Measurements from ENCODE around the gene PEX13. TPM values are rescaled to one million over a fixed set of nuclear protein-coding genes. Genes with fewer than 3 reads are reported as not detected.

Gene PEX13, protein sequence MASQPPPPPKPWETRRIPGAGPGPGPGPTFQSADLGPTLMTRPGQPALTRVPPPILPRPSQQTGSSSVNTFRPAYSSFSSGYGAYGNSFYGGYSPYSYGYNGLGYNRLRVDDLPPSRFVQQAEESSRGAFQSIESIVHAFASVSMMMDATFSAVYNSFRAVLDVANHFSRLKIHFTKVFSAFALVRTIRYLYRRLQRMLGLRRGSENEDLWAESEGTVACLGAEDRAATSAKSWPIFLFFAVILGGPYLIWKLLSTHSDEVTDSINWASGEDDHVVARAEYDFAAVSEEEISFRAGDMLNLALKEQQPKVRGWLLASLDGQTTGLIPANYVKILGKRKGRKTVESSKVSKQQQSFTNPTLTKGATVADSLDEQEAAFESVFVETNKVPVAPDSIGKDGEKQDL
- total RNA-seq = 10 to 100 TPM; 19.1 to 61.6 (median 30.4) TPM
- 10 to 100 TPM; 12.0 to 14.3 (median 12.8) TPM for polyA plus RNA-seq

GRCh38 chr2:61017556-61018317 is at the start of gene PEX13, which contains the start of gene PUS10:
TSS of gene PEX13 (plus strand) at chr2:61017720. CDS start at chr2:61017760, 40 bp downstream.
TSS of gene PUS10 (minus strand) at chr2:61018255. CDS start at chr2:61011890, 6,365 bp downstream.
- Histone ChIP-seq H3K4me3 (peak within 1 kb of the TSS; percentile 80 to 96 (median 88)), H3K4me1 (peaks cover 0 to 34% (median 15%) of the 10 kb centered on the region in 4 donors), H3K9me3 (no peaks in the 10 kb centered on the region), H3K27ac (peak within 1 kb of the TSS; percentile 91 to 96 (median 92)), H3K27me3 (no peaks in the 10 kb centered on the region), H3K36me3 (peaks cover 0 to 8% (median 0%) of the 10 kb centered on the region in 4 donors)
- TF ChIP-seq POLR2A (IDR thresholded peaks at IDR 0.05) (peak in 1 of 2 donors; percentile 37), EP300 (IDR thresholded peaks at IDR 0.05) (no peak), POLR2AphosphoS5 (IDR thresholded peaks at IDR 0.05) (peak; percentile 27 to 77 (median 69))
- TF ChIP-seq, protein P1, sequence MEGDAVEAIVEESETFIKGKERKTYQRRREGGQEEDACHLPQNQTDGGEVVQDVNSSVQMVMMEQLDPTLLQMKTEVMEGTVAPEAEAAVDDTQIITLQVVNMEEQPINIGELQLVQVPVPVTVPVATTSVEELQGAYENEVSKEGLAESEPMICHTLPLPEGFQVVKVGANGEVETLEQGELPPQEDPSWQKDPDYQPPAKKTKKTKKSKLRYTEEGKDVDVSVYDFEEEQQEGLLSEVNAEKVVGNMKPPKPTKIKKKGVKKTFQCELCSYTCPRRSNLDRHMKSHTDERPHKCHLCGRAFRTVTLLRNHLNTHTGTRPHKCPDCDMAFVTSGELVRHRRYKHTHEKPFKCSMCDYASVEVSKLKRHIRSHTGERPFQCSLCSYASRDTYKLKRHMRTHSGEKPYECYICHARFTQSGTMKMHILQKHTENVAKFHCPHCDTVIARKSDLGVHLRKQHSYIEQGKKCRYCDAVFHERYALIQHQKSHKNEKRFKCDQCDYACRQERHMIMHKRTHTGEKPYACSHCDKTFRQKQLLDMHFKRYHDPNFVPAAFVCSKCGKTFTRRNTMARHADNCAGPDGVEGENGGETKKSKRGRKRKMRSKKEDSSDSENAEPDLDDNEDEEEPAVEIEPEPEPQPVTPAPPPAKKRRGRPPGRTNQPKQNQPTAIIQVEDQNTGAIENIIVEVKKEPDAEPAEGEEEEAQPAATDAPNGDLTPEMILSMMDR (IDR thresholded peaks at IDR 0.05) = no peak
- intact Hi-C loops (cut with DNase I) = loop anchor here (5.0 kb wide), 2 partner anchors 50 to 135 kb away; partner anchors contain the start of genes REL and SANBR
- peak; percentile 83 for DNase-seq
- 0% methylated on average over 39 of the region's 39 CpGs for WGBS, 2 donors

GRCh38 chr2:60972889-60973656 is 44.4 kb upstream of the PEX13 start:
- no peak for DNase-seq
- H3K27ac ChIP-seq = no peak overlapping the region
- intact Hi-C loops (cut with DNase I) = no loop called here
- H3K9me3 ChIP-seq = no peaks in the 10 kb centered on the region
- WGBS, 2 donors = 96 to 97% methylated on average over 32 of the region's 32 CpGs
- TF ChIP-seq POLR2AphosphoS5 (IDR thresholded peaks at IDR 0.05) (no peak), POLR2A (IDR thresholded peaks at IDR 0.05) (no peak), EP300 (IDR thresholded peaks at IDR 0.05) (no peak)
- TF ChIP-seq, protein P1 (IDR thresholded peaks at IDR 0.05) = no peak
- no peaks in the 10 kb centered on the region for H3K4me1 ChIP-seq
- no peaks in the 10 kb centered on the region for H3K27me3 ChIP-seq
- no peak overlapping the region for H3K4me3 ChIP-seq
- H3K36me3 ChIP-seq = no peaks in the 10 kb centered on the region

GRCh38 chr2:60973705-60974104 is 43.8 kb upstream of the PEX13 start:
- TF ChIP-seq POLR2A (IDR thresholded peaks at IDR 0.05) (no peak), EP300 (IDR thresholded peaks at IDR 0.05) (no peak), POLR2AphosphoS5 (IDR thresholded peaks at IDR 0.05) (no peak)
- TF ChIP-seq, protein P1 (IDR thresholded peaks at IDR 0.05) = no peak
- no peaks in the 10 kb centered on the region for H3K9me3 ChIP-seq
- WGBS, 2 donors = 88 to 89% methylated on average over 5 of the region's 5 CpGs
- H3K27me3 ChIP-seq = no peaks in the 10 kb centered on the region
- intact Hi-C loops (cut with DNase I) = no loop called here
- no peaks in the 10 kb centered on the region for H3K36me3 ChIP-seq
- H3K27ac ChIP-seq = no peak overlapping the region
- no peak overlapping the region for H3K4me3 ChIP-seq
- DNase-seq = no peak
- H3K4me1 ChIP-seq = no peaks in the 10 kb centered on the region

GRCh38 chr2:60974652-60975051 is 42.9 kb upstream of the PEX13 start:
- Histone ChIP-seq H3K4me3 (no peak overlapping the region), H3K4me1 (no peaks in the 10 kb centered on the region), H3K36me3 (no peaks in the 10 kb centered on the region), H3K27ac (no peak overlapping the region), H3K27me3 (no peaks in the 10 kb centered on the region), H3K9me3 (no peaks in the 10 kb centered on the region)
- no peak for DNase-seq
- intact Hi-C loops (cut with DNase I) = no loop called here
- 97% methylated on average over 16 of the region's 16 CpGs for WGBS, 2 donors
- no peak for TF ChIP-seq POLR2A (IDR thresholded peaks at IDR 0.05)
- TF ChIP-seq EP300 (IDR thresholded peaks at IDR 0.05) = no peak
- TF ChIP-seq, protein P1 (IDR thresholded peaks at IDR 0.05) = no peak

Data from sigmoid colon (tissue), 7 donors.